Stimulated activated CD8-positive, alpha-beta memory T cell treated with anti-CD3 and anti-CD28 coated beads, Interleukin-4, amount 100 ng/mL, for 48 hours (primary cell): ENCODE measurements around the gene DNAAF5.

Experiments used
- DNase-seq: peaks from one replicate; pipeline ENCODE4 v3.0.0-alpha.2; 2020

Gene DNAAF5

GRCh38 chr7:818031-818699, 91.7 kb downstream of the DNAAF5 start:
- DNase-seq, result no peak

DNA sequence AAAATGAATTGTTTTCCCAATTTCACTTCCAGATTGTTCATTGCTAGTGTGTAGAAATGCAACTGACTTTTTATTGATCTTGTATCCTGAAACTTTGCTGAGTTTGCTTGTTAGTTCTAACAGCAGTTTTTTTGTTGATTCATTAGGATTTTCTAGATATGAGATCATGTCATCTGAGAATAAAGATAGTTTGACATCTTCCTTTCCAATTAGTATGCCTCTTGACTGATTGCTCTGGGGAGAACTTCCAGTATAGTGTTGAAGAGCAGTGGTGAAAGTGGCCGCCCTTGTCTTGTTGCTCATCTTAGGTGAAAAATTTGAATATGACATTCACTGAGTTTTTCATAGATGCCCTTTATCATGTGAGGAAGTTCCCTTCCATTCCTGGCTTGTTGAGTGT, 93.8 kb downstream of the DNAAF5 start:
- DNase-seq, result no peak

- DNase-seq, result no peak
These were observed 95.2 kb downstream of the DNAAF5 start for GRCh38 chr7:821688-822087.

DNA sequence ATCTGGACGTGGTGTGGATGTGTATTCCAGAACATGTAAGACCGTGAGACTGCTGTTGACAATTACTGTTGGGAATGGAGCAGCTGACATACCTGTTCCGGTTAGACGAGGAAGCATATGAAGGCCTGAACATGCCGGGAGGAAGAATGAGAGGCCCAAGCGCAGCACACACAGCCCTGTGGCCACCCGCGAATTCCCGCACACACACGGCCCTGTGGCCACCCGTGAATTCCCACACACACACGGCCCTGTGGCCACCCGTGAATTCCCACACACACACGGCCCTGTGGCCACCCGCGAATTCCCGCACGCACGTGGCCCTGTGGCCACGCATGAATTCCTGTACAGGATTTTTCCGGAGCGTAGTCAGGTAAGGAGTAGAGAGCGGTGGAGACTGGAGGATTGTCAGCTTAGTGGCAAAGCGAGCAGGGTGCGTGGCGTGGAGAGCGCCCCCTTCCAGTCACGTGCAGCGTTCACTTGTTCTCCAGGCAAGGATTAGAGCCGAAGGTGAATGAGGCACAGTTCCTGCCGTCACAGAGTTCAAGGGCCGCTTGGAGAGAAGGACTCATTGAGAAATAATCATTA, 96.3 kb downstream of the DNAAF5 start:
- DNase-seq, result no peak

GRCh38 chr7:823649-824048, 97.2 kb downstream of the DNAAF5 start:
- DNase-seq, result no peak

- no peak for DNase-seq
These were observed 97.6 kb downstream of the DNAAF5 start for GRCh38 chr7:824081-824480.

- no peak for DNase-seq
These were observed 98.2 kb downstream of the DNAAF5 start for GRCh38 chr7:824664-825063.

- no peak for DNase-seq
These were observed 98.9 kb downstream of the DNAAF5 start for GRCh38 chr7:825386-825785.

- DNase-seq, result no peak
These were observed 99.9 kb downstream of the DNAAF5 start for GRCh38 chr7:826230-826917.

GRCh38 chr7:828793-829561, 102.5 kb downstream of the DNAAF5 start:
- no peak for DNase-seq

- DNase-seq, result no peak
These were observed 103.6 kb downstream of the DNAAF5 start for GRCh38 chr7:830069-830468.

- DNase-seq, result peak; percentile 36
These were observed 105.2 kb downstream of the DNAAF5 start for GRCh38 chr7:831596-832166.

- DNase-seq, result peak; percentile 73
These were observed 105.9 kb downstream of the DNAAF5 start, which contains the start of gene SUN1 for GRCh38 chr7:832167-832967. SUN1 (plus strand) TSS chr7:832476; CDS start chr7:832525, 49 bp downstream.

- no peak for DNase-seq
These were observed 106.5 kb downstream of the DNAAF5 start for GRCh38 chr7:832968-833424.

DNA sequence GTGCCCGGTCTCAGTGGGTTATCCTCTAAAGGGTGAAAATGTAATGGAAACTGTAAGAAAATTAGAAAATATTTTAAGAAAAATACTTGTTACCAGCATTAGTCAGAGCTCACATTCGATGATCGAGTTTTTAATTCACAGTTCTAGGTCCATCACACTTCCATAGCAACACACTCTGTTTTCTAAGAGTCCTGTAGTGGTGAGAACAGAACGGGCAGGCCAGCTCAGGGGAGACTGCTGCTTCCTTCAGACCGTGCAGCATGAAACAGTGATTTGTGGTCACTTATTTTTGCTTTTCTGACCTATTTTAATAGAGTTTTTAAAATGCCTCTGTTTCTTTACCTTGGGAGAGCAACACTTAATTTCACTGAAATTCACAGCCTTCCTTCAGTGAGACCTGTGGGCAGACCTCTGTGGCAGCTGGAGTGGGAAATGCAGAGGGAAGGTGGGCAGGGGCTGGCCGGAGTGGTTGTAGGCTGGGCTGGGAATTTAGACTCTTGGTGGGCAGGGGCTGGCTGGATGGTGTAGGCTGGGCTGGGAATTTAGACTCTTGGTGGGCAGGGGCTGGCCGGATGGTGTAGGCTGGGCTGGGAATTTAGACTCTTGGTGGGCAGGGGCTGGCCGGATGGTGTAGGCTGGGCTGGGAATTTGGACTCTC, 107.2 kb downstream of the DNAAF5 start:
- DNase-seq, result no peak

- DNase-seq, result no peak
These were observed 107.8 kb downstream of the DNAAF5 start for GRCh38 chr7:834277-834676.

DNA sequence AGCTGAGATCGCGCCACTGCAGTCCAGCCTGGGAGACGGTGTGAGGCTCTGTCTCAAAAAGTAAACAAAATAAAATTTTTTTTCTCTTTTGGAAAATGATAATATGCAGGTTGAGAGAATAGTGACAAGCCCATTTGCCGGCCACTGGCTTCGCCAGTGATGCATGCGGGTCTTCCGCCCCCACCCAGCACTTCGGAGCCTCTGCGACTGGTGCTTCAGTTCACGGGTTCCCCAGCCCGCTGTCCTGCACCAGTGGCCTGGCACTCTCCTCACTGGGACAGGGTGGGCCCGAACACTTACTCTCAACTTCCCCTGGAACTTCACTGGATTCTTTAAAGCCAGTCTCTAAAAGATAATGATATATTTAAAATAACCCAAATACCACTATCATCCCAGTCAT, 108.5 kb downstream of the DNAAF5 start:
- no peak for DNase-seq

GRCh38 chr7:835485-836401, 109.2 kb downstream of the DNAAF5 start:
- no peak for DNase-seq
